ENCODE data around the gene HSPA4. TPM values are rescaled to one million over a fixed set of nuclear protein-coding genes. Genes with fewer than 3 reads are reported as not detected.

Gene HSPA4
- total and polyA plus RNA-seq, 2 experiments from 2014 or later: 340 to 343 TPM

DNA sequence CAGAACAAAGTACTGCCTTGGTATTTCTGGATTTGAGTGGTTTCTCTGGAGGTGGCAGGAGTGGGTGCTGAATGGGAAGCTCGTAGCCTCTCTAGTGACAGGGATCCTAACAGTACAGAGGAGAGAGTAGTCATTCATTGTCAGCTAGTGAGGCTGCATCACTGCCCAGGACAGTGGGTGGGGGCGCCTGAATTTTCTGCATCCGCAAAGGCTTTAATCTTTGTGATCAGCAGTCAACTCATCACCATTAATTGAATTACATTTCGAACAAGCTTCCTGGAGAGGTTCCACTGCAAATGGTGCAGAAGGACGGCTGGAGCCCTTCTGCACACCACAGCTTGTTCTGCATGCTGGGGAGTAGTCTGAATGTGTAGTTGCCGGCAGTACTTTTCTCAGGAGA, 77.5 kb downstream of the HSPA4 start:
- Histone ChIP-seq H3K79me2 (replicated peaks; ENCODE audit: insufficient read depth) (no peaks in the 10 kb centered on the region), H4K20me1 (replicated peaks; ENCODE audit: insufficient read depth) (no peaks in the 10 kb centered on the region), H3K4me1 (ENCODE audit: insufficient read depth) (no peaks in the 10 kb centered on the region; the same call in 1 of the 2 replicates), H3K27me3 (ENCODE audit: insufficient read depth) (no peaks in the 10 kb centered on the region), H3K36me3 (ENCODE audit: insufficient read depth) (no peaks in the 10 kb centered on the region), H3K4me3 (no peak overlapping the region), H3K4me2 (no peak overlapping the region), H3F3A (replicated peaks; ENCODE audit: low read depth) (no peaks in the 10 kb centered on the region), H2AFZ (no peak overlapping the region), H3K27ac (ENCODE audit: low read depth) (no peak overlapping the region), H3K9me2 (ENCODE audit: insufficient read depth) (peaks cover 6% of the 10 kb centered on the region; the same call in 1 of the 2 replicates)
- ATAC-seq (no peak), DNase-seq (ENCODE audit: low spot score) (no peak)
- H3K9me3 Mint-ChIP-seq: no peaks in the 10 kb centered on the region
- H3K27ac Mint-ChIP-seq: no peak overlapping the region
- 0 out of 3 replicates have a peak, but pooled peaks cover 2% of the 10 kb centered on the region for H3K4me1 Mint-ChIP-seq
- peaks cover 4% of the 10 kb centered on the region for H3K27me3 Mint-ChIP-seq (ENCODE audit: insufficient read depth, low read depth, poor library complexity)
- H3K36me3 Mint-ChIP-seq (ENCODE audit: low read depth): no peaks in the 10 kb centered on the region
- no peak overlapping the region for H3K4me3 Mint-ChIP-seq
- TF ChIP-seq EZH2phosphoT487 (IDR thresholded peaks at IDR 0.05; ENCODE audit: unreplicated experiment): no peak
- no peak for TF ChIP-seq CREB1 (CRISPR knock-in tag; IDR thresholded peaks at IDR 0.05; ENCODE audit: low read depth)
- TF ChIP-seq ZNF331 (CRISPR knock-in tag; IDR thresholded peaks at IDR 0.05; ENCODE audit: low read depth): no peak

DNA sequence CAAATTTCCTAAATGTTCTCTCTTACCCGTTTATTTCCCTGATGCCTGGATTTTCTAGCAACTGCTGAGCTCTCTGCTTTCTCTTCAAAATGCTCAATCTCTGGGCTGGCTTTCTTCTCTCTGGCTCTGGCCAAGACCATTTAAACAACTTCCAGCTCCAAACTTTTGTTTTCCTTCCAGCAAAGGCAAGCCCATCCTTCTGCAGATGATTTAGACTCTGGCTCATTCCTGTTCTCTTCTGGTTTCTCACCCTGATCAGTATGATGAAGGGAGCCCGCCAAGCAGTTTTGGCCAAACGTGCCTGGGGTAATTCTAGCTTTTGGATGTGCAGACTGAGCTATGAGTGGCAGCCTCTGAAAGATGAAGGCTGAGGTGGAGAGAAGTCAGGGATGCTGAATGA, 78.1 kb downstream of the HSPA4 start:
- H3K9me2 ChIP-seq (ENCODE audit: insufficient read depth): peaks cover 6% of the 10 kb centered on the region; the same call in 1 of the 2 replicates
- Mint-ChIP-seq H3K27ac (no peak overlapping the region), H3K36me3 (ENCODE audit: low read depth) (no peaks in the 10 kb centered on the region), H3K4me3 (no peak overlapping the region), H3K9me3 (peaks cover 3% of the 10 kb centered on the region; the same call in 1 of the 3 replicates), H3K27me3 (ENCODE audit: insufficient read depth, low read depth, poor library complexity) (peaks cover 4% of the 10 kb centered on the region), H3K4me1 (0 out of 3 replicates have a peak, but pooled peaks cover 2% of the 10 kb centered on the region)
- TF ChIP-seq CREB1 (CRISPR knock-in tag; IDR thresholded peaks at IDR 0.05; ENCODE audit: low read depth) (no peak), ZNF331 (CRISPR knock-in tag; IDR thresholded peaks at IDR 0.05; ENCODE audit: low read depth) (no peak), NANOG (IDR thresholded peaks at IDR 0.05; ENCODE audit: borderline replicate concordance) (no peak), EZH2 (IDR thresholded peaks at IDR 0.05; ENCODE audit: low read depth, unreplicated experiment) (no peak)
- TF ChIP-seq, protein P1, sequence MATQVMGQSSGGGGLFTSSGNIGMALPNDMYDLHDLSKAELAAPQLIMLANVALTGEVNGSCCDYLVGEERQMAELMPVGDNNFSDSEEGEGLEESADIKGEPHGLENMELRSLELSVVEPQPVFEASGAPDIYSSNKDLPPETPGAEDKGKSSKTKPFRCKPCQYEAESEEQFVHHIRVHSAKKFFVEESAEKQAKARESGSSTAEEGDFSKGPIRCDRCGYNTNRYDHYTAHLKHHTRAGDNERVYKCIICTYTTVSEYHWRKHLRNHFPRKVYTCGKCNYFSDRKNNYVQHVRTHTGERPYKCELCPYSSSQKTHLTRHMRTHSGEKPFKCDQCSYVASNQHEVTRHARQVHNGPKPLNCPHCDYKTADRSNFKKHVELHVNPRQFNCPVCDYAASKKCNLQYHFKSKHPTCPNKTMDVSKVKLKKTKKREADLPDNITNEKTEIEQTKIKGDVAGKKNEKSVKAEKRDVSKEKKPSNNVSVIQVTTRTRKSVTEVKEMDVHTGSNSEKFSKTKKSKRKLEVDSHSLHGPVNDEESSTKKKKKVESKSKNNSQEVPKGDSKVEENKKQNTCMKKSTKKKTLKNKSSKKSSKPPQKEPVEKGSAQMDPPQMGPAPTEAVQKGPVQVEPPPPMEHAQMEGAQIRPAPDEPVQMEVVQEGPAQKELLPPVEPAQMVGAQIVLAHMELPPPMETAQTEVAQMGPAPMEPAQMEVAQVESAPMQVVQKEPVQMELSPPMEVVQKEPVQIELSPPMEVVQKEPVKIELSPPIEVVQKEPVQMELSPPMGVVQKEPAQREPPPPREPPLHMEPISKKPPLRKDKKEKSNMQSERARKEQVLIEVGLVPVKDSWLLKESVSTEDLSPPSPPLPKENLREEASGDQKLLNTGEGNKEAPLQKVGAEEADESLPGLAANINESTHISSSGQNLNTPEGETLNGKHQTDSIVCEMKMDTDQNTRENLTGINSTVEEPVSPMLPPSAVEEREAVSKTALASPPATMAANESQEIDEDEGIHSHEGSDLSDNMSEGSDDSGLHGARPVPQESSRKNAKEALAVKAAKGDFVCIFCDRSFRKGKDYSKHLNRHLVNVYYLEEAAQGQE (IDR thresholded peaks at IDR 0.05; ENCODE audit: unreplicated experiment): no peak
- TF ChIP-seq, protein P2, sequence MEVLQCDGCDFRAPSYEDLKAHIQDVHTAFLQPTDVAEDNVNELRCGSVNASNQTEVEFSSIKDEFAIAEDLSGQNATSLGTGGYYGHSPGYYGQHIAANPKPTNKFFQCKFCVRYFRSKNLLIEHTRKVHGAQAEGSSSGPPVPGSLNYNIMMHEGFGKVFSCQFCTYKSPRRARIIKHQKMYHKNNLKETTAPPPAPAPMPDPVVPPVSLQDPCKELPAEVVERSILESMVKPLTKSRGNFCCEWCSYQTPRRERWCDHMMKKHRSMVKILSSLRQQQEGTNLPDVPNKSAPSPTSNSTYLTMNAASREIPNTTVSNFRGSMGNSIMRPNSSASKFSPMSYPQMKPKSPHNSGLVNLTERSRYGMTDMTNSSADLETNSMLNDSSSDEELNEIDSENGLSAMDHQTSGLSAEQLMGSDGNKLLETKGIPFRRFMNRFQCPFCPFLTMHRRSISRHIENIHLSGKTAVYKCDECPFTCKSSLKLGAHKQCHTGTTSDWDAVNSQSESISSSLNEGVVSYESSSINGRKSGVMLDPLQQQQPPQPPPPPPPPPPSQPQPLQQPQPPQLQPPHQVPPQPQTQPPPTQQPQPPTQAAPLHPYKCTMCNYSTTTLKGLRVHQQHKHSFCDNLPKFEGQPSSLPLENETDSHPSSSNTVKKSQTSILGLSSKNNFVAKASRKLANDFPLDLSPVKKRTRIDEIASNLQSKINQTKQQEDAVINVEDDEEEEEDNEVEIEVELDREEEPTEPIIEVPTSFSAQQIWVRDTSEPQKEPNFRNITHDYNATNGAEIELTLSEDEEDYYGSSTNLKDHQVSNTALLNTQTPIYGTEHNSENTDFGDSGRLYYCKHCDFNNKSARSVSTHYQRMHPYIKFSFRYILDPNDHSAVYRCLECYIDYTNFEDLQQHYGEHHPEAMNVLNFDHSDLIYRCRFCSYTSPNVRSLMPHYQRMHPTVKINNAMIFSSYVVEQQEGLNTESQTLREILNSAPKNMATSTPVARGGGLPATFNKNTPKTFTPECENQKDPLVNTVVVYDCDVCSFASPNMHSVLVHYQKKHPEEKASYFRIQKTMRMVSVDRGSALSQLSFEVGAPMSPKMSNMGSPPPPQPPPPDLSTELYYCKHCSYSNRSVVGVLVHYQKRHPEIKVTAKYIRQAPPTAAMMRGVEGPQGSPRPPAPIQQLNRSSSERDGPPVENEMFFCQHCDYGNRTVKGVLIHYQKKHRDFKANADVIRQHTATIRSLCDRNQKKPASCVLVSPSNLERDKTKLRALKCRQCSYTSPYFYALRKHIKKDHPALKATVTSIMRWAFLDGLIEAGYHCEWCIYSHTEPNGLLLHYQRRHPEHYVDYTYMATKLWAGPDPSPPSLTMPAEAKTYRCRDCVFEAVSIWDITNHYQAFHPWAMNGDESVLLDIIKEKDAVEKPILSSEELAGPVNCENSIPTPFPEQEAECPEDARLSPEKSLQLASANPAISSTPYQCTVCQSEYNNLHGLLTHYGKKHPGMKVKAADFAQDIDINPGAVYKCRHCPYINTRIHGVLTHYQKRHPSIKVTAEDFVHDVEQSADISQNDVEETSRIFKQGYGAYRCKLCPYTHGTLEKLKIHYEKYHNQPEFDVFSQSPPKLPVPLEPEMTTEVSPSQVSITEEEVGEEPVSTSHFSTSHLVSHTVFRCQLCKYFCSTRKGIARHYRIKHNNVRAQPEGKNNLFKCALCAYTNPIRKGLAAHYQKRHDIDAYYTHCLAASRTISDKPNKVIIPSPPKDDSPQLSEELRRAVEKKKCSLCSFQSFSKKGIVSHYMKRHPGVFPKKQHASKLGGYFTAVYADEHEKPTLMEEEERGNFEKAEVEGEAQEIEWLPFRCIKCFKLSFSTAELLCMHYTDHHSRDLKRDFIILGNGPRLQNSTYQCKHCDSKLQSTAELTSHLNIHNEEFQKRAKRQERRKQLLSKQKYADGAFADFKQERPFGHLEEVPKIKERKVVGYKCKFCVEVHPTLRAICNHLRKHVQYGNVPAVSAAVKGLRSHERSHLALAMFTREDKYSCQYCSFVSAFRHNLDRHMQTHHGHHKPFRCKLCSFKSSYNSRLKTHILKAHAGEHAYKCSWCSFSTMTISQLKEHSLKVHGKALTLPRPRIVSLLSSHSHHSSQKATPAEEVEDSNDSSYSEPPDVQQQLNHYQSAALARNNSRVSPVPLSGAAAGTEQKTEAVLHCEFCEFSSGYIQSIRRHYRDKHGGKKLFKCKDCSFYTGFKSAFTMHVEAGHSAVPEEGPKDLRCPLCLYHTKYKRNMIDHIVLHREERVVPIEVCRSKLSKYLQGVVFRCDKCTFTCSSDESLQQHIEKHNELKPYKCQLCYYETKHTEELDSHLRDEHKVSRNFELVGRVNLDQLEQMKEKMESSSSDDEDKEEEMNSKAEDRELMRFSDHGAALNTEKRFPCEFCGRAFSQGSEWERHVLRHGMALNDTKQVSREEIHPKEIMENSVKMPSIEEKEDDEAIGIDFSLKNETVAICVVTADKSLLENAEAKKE (CRISPR knock-in tag; IDR thresholded peaks at IDR 0.05): no peak
- TF ChIP-seq, protein P3, sequence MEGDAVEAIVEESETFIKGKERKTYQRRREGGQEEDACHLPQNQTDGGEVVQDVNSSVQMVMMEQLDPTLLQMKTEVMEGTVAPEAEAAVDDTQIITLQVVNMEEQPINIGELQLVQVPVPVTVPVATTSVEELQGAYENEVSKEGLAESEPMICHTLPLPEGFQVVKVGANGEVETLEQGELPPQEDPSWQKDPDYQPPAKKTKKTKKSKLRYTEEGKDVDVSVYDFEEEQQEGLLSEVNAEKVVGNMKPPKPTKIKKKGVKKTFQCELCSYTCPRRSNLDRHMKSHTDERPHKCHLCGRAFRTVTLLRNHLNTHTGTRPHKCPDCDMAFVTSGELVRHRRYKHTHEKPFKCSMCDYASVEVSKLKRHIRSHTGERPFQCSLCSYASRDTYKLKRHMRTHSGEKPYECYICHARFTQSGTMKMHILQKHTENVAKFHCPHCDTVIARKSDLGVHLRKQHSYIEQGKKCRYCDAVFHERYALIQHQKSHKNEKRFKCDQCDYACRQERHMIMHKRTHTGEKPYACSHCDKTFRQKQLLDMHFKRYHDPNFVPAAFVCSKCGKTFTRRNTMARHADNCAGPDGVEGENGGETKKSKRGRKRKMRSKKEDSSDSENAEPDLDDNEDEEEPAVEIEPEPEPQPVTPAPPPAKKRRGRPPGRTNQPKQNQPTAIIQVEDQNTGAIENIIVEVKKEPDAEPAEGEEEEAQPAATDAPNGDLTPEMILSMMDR (conservative IDR thresholded peaks at IDR 0.05; ENCODE audit: low read depth in 2 of 2): no peak
- H3F3A ChIP-seq (replicated peaks; ENCODE audit: low read depth): no peaks in the 10 kb centered on the region
- H3K4me1 ChIP-seq (ENCODE audit: insufficient read depth): no peaks in the 10 kb centered on the region; the same call in 1 of the 2 replicates
- no peaks in the 10 kb centered on the region for H3K36me3 ChIP-seq (ENCODE audit: insufficient read depth)
- H3K27ac ChIP-seq (ENCODE audit: low read depth): no peak overlapping the region
- ATAC-seq (no peak), DNase-seq (ENCODE audit: low spot score) (no peak)
- H3K4me2 ChIP-seq: no peak overlapping the region
- peak overlapping the region; percentile 97 for H2AFZ ChIP-seq
- H4K20me1 ChIP-seq (replicated peaks; ENCODE audit: insufficient read depth): no peaks in the 10 kb centered on the region
- H3K79me2 ChIP-seq (replicated peaks; ENCODE audit: insufficient read depth): no peaks in the 10 kb centered on the region
- no peaks in the 10 kb centered on the region for H3K27me3 ChIP-seq (ENCODE audit: insufficient read depth)
- H3K4me3 ChIP-seq: no peak overlapping the region
